Measurements from ENCODE around the gene PTPN23.
A peak's percentile ranks its signal among the peaks of the same experiment; 100 is the strongest.

Gene PTPN23

DNA sequence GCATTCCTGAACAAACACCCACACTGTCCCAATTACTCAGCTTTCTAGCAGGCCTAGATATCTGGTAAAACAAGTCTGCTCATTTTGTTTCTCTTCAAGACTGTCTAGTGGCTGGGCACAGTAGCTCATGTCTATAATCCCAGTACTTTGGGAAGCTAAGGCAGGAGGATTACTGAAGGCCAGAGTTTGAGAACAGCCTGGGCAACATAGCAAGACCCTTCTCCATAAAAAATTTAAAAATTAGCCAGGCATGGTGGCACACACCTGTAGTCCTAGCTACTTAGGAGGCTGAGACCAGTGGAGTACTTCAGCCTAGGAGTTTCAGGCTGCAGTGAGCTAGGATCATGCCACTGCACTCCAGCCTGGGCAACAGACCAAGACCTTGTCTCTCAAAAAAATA, 6.2 kb upstream of the PTPN23 start:
- no peak for DNase-seq (ENCODE audit: low spot score)

DNA sequence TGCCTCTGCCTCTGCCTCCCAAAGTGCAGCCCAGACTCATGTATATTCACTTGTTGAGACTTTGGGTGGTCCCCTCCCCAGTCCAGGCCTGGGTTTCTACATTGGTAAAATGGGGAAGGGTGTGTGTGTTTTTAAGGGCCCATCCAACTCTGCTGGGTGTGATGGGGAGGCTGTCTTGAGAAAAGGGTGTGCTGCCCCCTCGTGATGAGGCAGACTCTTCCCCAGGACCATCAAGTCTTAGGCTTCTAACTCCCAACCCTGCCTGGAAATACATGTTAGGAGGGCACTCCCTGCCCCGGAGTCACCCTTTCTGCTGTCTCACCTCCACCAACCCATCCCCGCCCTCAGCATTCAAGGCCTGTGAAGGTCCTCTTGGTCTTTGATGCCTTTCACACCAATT, 4.4 kb upstream of the PTPN23 start:
- DNase-seq (ENCODE audit: low spot score) = no peak

DNA sequence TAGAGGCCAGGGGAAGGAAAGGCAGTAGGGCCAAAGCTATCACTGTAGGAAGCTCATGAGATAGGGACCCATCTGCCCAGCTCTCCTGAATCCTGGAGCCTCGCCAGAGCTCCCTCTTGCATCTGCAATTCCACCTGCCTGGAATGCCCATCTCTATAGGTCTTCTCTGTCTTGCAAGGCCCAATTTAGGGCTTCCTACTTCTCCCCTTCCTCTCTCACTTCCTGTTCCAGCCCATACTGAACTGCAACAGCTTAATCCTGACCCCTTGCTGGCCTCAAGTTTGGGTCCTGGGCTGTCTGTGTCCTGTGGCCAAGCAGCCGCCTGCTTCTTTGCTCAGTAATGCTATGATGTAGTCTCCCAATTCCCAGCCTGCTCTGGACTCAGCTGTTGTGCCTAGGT, 3.6 kb upstream of the PTPN23 start:
- no peak for DNase-seq (ENCODE audit: low spot score)

DNA sequence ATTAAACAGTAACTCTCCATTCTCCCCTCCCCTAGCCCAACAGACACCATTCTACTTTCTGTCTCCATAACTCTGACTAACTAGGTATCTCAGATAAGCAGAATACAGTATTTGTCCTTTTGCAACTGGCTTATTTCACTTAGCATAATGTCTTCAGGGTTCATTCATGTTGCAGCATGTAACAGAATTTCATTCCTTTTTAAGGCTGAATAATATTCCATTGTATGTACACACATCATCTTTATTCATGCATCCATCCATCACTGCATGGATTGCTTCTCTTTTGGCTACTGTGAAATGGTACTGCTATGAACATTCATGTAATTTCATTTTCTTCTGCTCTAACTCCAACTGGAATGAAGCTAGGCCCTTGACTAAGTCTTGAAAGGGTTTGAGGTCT, 2.0 kb upstream of the PTPN23 start:
- no peak for DNase-seq (ENCODE audit: low spot score)

DNA sequence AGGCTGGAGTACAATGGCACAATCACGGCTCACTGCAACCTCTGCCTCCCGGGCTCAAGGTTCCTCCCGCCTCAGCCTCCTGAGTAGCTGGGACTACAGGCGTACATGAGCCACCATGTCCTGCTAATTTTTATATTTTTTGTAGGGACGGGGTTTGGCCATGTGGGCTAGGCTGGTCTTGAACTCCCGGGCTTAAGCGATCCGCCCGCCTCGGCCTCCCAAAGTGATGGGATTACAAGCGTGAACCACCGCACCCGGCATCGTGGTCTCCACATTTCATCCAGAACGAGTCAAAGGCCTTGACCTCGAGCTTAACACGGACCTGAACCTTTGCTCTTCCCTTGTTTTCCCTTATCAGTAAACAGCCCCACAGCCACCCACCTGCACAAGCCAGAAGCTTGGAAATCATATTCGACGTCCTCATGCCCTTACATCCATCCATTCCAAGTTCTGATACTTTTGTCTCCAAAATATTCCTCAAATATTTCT, 1.4 kb upstream of the PTPN23 start:
- no peak for DNase-seq (ENCODE audit: low spot score)

DNA sequence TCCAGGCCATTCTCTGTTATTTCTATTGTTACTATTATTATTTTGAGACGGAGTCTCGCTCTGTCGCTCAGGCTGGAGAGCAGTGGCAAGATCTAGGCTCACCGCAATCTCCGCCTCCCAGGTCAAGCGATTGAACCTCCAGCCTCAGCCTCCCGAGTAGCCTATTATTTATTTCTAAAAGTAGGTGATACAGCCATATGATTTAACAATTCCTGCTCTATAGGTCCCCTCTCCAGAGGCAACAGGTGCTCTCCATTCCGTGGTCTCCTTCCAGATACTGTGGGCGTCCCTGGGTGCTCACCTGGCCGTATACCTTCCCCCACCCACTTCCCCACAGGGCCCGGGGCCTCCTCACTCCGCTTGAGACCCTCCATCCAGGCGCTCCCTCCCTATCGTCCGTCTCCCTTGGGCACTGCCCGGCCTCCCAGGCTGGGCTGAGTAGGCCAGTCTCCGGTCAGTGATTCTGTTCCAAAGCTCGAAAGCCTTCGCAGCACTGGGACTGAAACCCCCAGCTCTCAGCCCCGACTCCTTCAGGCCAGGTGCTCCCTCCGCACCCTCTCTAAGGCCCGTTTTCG, 708 bp upstream of the PTPN23 start:
- DNase-seq (ENCODE audit: low spot score) = no peak

DNA sequence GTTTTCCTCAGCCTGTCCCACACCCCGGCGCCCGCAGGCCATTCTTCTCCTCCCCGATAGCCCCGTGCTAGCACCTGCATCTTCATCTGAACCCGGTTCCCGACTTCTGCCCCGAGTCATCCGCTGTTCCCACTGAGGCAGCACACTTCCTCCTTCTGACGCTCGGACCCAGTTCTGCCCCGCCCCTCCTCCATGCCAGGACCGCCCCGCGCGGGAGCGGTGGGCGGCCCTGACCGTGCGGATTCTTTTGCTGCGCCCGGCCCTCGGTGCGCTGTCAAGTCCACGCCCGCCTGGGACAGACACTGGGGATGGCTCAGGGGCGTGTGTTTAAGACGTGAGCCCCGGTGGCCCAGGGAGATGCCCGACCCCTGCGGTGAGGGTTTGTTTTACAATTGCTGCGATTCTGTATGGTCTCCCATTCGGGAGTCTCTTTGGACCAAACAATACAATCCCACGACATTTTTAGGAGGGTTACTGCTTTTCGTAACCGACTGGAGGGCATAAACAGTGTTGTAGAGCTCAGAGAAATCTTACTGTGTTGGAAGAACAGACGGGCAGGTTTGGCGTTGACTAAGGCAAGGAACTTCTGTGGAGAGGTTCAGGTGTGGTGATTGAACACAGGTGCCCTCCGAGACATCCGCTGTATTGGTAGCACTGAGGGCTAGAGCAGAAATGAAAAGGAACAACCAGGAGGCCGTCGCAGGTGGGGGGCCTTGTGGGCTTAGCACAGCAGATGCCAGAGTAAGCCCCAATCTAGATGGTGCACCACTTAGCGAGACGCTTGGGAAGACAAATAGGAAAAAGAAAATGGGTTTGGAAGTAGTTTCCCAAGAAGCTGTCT, 716 bp downstream of the PTPN23 start:
- peak; percentile 69 for DNase-seq (ENCODE audit: low spot score)

DNA sequence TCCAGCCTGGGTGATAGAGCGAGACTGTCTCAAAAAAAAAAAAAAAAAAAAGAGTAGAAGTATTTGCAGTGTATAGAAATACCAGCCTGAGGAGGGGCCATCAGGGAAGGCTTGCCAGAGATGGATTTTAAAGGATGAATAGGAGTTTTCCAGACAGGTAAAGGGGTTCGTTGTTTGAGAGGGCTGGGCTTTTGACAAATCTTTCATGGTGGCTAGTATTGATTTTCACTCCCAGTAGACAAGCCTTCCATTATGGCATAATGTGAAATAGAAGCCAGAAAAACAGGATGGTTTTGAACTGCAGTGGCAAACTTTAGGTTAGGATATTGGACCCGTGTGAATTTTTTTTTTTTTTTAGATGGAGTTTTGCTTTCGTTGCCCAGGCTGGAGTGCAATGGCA, 3.6 kb downstream of the PTPN23 start:
- DNase-seq (ENCODE audit: low spot score) = no peak

DNA sequence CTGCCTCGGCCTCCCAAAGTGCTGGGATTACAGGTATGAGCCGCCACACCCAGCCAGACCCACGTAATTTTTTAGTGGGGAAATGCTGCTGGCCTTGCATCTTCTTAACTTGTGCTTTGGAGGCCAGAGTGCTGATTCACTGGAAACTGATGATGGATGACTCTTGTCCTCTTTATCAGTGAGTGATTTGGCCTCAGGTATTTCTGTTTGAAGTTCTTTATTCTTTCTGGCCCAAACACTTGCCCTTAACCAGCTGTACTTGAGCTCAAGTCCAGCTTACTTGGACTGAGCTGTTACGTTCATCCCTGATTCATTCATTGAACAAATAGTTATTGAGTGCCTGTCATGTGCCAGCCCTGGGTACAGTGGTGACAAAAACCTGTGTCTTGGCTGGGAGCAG, 4.2 kb downstream of the PTPN23 start:
- no peak for DNase-seq (ENCODE audit: low spot score)

DNA sequence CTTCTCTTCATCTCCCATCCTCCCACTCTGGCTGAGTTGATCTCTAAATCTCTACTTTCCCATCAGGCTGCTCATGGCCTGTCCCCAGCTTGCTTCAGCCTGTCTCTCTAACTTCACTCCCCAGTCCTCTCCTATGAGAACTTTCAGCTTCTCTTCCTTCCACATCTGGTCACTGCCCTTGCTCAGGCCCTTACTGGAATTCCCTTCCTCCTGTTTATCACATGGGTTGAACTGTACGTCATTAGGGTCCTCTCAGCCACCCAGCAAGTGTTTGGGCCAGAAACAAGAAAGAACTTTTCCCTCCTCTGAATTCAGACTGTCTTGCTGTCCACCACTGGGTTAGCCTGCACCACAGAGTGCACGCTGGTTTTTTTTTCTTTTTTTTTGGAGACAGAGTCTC, 5.0 kb downstream of the PTPN23 start:
- no peak for DNase-seq (ENCODE audit: low spot score)

DNA sequence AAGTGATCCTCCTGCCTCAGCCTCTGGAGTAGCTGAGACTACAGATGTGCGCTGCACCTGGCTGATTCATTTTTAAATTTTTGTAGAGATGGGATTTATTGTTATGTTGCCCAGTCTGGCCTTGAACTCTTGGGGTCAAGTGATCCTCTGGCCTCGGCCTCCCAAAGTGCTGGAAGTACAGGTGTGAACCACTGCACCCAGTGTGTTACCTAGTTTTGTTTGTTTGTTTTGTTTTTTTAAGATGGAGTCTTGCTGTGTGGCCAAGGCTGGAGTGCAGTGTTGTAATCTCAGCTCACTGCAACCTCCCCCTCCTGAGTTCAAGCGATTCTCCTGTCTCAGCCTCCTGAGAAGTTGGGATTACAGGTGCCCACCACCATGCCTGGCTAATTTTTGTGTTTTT, 12.1 kb downstream of the PTPN23 start:
- DNase-seq (ENCODE audit: low spot score) = no peak

DNA sequence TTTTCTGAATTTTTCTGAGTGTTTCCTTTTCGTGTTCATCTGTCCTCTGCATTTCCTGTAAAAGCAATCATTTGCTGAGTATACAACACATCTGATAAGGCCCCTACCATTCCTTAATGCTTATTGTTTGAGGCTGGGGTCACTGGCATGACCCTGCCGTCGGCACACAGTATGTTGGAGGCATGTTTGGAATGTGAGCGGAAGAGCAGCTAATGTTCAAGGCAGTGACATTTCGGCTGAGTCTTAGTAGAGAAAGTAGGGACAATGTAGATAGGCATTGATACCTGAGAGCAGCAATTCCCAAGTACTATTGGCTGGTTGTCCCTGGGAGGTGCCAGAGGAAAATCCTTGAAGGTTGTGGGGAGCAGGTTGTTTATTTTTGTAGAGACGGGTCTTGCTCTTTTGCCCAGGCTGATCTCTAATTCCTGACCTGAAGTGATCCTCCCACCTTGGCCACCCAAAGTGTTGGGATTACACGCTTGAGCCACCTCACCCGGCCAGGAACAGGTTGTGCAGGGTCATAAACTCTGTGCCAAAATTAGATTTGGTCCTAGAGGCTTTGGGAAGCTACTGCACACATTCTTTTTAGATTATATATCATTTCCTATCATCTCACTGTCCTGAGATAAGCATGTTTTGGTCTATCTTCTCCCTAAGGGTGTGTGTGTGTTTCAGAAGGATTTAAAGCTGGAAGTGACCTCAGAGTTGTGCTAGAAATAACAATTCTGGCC, 13.5 kb downstream of the PTPN23 start:
- DNase-seq (ENCODE audit: low spot score) = no peak

DNA sequence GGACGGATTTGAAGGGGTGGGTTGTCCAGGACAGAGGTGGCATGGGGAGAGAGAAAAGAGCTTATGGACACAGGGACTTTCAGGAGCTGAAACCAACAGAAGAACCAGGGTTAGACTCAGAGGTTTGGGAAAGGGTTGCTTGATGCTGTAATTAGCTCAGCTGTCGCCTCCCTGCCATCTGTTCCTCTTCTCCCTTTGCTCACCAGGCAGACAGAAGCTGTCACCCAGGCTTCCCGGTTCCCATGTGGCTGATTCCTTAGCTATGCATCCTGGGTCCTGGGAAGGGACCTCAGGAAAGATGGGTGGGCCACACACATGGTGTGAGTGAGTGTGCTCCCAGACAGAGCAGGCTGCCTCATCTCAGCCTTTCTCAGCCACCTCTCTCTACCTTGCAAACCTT, 14.1 kb downstream of the PTPN23 start:
- DNase-seq (ENCODE audit: low spot score) = no peak

DNA sequence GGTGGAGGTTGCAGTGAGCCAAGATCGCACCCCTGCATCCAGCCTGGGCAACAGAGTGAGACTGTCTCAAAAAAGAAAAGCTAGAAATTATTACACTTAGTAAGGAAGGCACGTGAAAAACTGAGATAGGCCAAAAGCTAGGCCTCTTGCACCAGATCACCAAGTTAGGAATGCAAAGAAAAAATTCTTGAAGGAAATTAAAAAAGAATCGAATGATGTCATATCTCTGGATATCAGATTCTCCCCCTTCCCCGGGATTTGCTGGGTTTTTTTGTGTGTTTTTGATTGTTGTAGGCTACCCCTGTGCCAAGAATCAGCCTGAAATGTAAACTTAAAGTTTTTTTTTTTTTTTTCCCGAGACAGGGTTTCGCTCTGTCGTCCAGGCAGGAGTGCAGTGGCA, 17.4 kb downstream of the PTPN23 start:
- DNase-seq (ENCODE audit: low spot score) = no peak

DNA sequence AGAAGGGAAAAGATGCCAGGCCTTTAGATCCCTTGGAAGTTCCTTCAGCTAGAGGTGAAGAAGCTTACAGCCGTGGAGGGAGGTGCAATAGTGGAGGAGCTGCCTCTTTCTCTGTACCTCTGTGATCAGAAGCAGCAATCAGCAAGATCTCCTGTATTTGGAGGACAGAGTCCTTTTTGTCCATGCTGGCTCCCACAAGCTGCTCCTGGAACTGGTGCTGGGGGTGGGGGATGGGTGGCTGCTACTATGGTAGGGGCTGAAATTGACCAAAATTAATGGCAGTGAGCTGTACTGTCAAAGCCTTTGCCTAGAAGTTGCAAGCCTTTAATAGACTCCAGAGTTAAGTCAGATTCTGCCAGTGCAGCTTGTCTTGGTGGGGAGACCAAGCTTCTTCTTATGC, 18.2 kb downstream of the PTPN23 start:
- no peak for DNase-seq (ENCODE audit: low spot score)

DNA sequence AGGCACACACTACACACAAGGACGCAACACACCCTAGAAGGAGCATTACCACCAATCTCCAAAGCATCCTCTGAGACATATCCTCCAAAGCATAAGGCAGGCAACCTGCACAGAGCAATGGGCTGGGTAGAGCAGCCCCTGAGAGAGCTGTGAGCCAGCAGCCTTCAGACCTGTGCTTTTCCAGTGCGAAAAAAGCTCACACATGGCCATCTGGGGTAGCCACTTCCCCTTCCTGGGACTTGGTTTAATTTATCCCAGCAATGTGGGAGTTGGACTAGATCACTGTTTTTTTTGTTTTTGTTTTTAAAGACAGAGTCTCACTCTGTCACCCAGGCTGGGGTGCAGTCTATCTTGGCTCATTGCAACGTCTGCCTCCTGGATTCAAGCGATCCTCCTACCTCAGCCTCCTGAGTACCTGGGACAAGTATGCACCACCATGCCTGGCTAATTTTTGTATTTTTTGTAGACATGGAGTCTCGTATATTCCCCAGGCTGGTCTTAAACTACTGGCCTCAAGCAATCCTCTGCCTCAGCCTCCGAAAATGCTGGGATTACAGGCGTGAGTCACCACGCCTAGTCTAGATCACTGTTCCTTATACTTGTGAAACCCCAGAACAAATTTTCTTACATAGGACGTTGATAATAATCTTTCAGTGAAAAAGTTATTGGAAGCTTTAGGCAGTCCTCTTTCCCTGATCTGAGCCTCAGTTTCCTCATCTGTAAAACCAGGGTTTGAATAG, 18.9 kb downstream of the PTPN23 start:
- no peak for DNase-seq (ENCODE audit: low spot score)

DNA sequence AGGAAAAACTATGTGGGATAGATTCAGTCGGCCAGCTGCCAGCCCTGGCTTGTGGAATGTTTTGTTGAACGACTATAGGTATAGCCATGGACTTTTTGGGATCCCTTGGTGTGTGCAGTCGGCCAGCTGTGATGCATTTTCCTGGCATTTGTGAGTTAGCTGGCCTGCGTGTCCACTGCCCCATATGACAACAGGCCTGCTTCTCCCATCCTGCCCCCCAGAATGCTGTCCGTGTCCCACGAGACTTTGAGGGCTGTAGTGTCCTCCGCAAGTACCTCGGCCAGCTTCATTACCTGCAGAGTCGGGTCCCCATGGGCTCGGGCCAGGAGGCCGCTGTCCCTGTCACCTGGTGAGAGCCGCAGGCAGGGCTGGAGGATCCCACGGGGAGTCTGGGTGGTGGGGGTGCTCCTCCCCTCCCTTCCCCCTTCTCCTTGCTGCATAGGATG, 23.6 kb downstream of the PTPN23 start:
- DNase-seq (ENCODE audit: low spot score) = no peak

DNA sequence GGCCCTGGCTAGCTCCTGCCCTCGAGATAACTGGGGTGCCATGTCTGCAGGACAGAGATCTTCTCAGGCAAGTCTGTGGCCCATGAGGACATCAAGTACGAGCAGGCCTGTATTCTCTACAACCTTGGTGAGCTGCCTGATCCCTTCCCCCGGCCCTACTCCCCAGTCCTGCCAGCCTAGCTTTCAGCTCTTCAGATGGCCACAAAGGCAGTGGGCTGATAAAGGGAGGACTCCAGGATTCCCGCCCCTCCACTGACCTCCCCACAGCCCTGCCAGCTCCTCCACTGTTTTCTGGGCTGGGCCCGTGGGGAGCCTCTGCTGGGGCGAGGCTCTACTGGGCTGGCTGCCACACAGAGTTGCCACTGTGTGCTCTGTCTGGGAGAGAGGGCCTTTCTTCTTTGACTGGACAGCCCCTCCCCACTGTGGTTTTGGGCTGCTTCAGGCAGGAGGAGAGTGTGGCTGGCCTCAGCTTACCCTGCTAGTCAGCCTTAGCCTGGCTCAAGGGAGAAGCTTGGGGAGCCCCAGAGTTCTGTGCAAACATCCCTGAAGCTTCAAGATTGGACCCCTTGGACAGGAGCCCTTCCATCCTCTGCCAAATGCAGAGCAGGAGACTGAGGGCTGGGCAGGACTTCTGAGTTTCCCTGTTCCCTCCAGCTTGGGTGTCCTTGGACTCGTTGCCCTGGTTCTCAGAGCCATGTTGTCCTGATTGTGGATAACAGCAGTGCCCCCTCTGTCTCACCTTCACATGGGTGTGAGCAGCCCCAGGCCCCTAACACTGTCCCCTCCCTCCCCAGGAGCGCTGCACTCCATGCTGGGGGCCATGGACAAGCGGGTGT, 24.4 kb downstream of the PTPN23 start:
- DNase-seq (ENCODE audit: low spot score) = peak; percentile 79

DNA sequence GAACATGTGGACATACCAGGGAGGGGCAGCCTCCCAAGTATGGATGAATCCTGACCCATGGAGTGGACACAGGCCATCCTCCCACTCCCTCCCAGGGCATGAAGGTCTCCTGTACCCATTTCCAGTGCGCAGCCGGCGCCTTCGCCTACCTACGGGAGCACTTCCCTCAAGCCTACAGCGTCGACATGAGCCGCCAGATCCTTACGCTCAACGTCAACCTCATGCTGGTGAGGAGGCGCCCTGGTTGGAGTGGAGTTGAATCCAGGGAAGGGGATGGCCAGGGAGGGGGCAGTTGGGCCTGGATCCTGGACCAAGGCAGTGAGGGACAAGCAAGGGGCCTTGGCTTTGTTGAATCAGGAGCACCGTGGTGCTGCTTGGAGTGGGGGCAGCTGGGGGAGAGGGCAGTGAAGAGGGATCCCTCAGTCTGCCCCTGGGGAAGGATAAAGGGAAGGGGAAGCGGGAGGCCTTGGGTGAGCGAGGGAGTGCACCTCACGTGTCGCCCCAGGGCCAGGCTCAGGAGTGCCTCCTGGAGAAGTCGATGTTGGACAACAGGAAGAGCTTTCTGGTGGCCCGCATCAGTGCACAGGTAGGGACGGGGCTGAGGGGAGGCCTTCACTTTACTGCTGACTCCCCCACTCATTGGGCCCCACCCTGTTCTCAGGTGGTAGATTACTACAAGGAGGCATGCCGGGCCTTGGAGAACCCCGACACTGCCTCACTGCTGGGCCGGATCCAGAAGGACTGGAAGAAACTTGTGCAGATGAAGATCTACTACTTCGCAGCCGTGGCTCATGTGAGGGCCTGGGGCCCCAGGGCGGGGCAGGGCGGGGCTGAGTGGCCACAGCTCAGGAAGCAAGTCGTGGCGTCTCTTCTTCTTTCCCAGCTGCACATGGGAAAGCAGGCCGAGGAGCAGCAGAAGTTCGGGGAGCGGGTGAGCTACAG, 25.3 kb downstream of the PTPN23 start:
- DNase-seq (ENCODE audit: low spot score) = no peak

DNA sequence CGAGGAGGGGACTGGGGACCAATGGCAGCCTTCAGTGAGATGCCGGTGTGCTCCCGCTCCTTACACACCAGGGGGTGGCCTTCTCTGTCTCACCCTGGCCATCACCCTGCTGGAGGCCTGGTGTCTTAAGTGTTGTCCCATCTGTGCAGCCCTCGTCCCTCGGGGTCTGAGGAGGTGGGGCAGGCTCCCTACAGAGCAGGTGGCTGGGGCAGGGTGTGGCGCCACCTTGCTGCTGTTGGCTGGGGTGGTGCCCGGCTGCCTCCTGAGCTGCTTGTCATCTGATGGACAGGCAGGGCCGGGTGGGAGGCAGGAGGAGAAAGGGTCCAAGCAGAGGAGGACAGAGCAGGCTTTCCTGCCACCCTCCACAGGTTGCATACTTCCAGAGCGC, 25.9 kb downstream of the PTPN23 start:
- DNase-seq (ENCODE audit: low spot score) = no peak

Data from putamen (tissue), 1 donor.